ENCODE measurements around the gene GSG1L. TPM values are rescaled to one million over a fixed set of nuclear protein-coding genes. Genes with fewer than 3 reads are reported as not detected.

Gene GSG1L
- total RNA-seq, 1 donor from 2014 or later: not detected

Other genes with a start within 250 kb of the GSG1L start
- gene XPO6, start 148.3 kb upstream of the GSG1L start, total RNA-seq: 68.8 and 140 TPM in 2 replicates
- gene SBK1, start 228.8 kb upstream of the GSG1L start, total RNA-seq: 0.35 and 0.70 TPM in 2 replicates

Data from renal cortical epithelial cell (primary cell).